NCI-H1105 (cell line): Measurements from ENCODE around the gene TMEM121B.
A peak's percentile ranks its signal among the peaks of the same experiment; 100 is the strongest.

Experiments used
- DNase-seq: peaks from one replicate; lab custom pipeline; 2025; lab: John Stamatoyannopoulos, UW

Gene TMEM121B

GRCh38 chr22:17091851-17092250, 29.3 kb downstream of the TMEM121B start:
- no peak for DNase-seq

DNA sequence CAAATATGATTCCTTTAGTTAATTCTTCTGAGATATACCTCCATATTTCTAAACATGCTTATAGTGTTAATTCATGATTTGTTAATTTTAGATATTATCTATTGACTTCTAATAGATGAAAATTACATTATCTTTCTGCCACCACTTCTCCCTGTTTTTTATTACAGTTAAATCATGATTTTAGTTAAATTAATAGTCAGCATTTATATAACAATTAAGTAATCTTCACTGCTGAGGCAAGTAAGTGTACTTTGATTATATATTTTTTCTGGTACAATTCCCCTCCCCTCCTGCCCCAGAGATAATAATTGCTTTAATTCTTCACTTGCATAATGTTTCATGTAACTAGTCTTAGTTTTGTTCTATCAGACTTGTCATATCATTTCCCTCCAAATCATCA, 30.6 kb downstream of the TMEM121B start:
- no peak for DNase-seq

DNA sequence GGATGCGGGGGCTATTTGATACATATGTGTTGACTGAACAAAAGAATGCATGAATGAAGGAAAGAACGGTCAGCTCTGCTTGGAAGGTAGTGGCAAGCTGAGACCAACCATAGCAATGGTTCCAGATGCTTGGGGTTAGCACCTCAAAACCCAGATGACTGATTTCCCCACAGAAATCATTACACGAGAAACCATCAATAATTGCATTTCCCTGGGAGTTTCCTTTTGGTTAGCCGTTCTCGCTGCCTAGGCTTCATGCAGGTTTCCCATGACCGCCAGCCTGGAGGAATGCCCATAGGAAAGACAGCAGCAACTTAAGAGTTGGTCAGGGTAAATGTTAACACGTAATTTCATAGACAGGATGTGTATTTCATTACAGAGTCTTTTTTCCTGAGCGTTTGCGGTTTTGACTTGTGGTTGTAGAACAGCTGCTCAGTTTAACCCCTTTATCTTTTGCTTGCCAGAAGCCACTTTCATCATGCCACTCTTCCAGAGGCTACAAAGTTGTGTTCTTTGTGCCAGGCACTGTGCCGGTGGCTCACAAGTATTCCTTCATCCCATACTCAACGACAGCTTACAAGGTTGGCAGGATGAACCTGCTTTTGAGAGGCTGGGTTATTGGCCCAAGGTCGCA, 33.5 kb downstream of the TMEM121B start:
- DNase-seq, result no peak

DNA sequence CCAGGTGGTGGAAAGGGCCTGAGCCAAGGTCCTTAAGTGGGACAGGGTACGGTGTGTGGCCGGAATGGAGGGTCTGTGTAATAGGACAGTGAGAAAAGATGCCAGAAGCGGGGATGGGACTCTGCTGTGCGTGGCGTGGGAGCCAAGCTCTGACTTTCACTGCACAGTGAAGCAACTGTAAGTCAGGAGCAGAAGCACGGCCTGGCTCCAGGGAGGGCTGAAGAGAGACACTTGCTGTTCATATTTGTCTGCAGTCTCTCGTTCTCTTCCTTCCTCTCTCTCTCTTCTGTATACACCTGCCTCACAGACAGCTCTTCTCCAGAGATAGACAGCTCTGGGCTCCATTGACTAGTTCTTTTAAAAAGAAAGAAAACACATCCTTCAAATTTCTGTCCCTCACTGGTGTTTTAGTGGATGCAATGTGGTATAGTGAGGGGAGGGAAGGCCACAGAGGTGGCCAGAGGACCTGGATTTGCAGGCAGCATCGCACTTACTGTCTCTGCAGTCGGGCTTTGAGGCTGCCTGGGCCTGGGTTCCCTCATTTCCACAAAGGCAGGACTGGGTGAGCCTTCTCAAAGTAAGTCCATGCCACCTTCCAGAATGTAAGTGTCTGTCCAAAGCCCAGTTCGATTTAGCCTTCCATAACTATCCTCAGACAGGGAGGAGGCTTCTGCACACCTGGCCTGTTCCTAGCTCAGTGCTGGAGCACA, 34.2 kb downstream of the TMEM121B start:
- DNase-seq, result no peak

DNA sequence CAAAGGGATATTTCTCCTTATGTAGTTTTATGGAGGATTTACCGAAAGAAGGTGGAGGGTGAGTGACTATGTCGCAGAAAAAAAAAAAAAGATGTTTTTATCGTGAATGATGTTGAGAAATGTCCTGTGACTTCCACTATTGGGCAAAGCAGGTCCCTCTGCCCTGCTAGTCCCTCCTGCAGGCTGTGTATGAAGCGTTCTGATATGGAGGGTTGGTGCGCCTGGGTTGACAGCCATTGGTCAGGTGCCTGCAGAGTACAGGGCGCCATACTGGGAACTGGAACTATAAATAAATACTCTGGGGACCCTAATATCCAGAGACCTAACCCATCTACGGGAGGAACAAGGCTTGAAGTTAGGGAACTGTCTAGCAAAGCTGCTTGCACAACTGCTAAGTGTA, 34.9 kb downstream of the TMEM121B start:
- DNase-seq, result no peak

- DNase-seq, result no peak
Measured at GRCh38 chr22:17085277-17086181, 35.6 kb downstream of the TMEM121B start.

GRCh38 chr22:17084554-17085276, 36.4 kb downstream of the TMEM121B start, which contains the start of gene IL17RA:
Gene IL17RA (plus strand): TSS chr22:17085000. CDS start chr22:17085092, 92 bp downstream.
- DNase-seq, result peak; percentile 82

DNA sequence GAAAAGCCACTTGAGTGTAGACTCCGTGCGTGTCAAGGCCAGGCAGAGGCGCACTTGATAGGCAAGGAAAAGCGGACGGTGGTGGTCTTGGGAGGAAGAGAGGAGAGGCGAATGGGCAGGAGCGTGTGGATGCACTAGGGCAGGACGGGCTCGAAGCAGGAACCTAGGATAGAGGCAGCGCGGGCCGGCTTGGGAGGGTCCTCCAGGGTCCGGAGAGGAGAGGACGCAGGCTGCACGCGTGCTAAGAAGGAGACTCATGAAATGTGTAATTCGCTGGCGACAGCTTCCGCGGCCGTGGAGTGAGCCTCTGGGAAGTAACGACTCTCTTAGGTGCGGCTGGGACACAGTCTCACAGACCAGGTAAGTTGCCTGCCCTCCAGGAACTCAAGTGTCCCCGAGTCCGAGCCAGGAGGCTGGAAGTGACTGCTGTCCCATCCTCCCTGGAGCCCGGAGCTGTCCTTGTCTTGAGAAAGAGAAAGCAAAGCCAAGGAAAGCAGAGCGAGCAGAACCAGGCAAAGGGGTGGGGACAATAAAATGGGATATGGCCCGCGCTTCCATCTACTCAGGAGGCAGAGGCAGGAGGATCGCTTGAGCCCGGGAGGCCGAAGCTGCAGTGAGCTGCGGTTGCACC, 37.2 kb downstream of the TMEM121B start:
- DNase-seq, result no peak

DNA sequence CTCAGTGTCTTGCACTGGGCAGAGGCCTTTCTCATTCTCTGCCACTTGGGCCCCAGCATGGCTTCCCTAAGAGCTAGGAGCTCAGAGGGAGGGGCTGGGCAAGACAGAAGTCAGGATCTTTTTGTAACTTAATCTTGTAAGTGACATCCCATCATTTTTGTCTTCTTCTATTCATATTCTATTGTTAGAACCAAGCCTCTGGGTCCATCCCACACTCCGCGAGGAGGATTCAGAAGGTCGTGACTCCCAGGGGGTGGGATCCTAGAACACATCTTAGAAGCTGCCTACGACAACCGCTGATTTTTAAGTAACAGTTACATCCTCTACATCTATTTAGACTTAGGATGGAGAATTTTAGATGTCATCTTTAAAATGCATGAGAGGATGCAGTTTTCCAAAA, 37.9 kb downstream of the TMEM121B start:
- no peak for DNase-seq

GRCh38 chr22:17079572-17079971, 41.6 kb downstream of the TMEM121B start:
- no peak for DNase-seq

- DNase-seq, result no peak
Measured at GRCh38 chr22:17077255-17077654, 43.9 kb downstream of the TMEM121B start.

DNA sequence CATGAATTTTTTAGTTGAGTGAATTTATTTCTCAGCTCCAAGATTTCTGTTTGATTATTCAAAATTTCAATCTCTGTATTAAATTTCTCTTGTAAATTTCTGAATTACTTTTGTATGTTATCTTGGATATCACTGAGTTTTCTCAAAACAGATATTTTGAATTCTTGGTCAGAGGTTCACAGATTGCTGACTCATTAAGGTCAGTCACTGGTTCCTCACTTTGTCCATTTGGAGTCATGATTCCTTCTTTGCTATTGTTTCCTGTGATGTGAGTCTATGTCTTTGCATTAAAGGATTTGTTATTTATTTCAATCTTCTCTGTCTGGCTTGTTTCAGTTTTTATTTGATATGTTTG, 46.5 kb downstream of the TMEM121B start:
- DNase-seq, result no peak

GRCh38 chr22:17072877-17073276, 48.3 kb downstream of the TMEM121B start:
- DNase-seq, result no peak
